NCI-H187 (cell line): ENCODE results near the gene IFI30.

Source experiments
- DNase-seq, 2 experiments: peaks; one replicate each; lab custom pipeline; 2025; lab: John Stamatoyannopoulos, UW

The IFI30 gene

DNA sequence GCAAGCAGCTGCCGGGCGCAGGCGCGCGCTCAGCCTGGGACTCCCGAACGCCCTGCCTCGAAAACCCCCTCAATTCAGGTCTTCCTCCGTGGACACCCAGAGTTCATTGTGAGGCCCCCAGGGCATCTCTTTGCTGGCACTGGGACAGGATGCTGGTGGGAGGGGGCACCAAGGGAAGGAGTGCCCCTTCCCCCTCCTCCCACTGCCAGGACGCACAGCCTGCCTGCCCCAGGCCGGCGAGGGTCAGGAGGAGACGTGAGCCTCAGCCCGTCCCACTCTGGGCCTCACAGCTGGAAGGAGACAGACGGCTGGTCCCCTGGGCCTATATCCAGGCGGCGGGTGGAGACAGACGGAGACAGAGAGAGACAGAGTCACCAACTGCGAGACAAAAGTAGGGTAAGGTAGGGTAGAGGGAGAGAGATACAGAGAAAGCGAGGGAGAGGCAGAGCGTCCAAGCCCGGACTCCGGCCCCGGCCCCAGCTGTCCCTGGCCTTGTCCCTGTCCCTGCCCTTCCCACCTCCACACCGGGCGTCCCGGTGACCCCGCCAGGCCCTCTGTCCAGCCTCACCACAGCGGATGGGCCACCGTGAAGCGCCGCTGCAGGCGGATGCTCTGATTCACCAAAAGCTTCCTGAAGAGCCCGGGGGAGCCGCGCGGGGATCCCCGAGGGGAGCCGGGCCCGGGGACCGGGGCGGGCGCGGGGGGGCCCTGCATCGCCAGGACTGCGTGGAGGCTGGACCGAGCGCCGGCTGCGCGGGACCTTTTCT, 52.3 kb downstream of the IFI30 start, which contains the start of gene PDE4C:
Gene PDE4C (minus strand): TSS at position 737 of the 767 bp plus-strand sequence. CDS start 23 bp downstream, at position 714.
- DNase-seq, result no peak

DNA sequence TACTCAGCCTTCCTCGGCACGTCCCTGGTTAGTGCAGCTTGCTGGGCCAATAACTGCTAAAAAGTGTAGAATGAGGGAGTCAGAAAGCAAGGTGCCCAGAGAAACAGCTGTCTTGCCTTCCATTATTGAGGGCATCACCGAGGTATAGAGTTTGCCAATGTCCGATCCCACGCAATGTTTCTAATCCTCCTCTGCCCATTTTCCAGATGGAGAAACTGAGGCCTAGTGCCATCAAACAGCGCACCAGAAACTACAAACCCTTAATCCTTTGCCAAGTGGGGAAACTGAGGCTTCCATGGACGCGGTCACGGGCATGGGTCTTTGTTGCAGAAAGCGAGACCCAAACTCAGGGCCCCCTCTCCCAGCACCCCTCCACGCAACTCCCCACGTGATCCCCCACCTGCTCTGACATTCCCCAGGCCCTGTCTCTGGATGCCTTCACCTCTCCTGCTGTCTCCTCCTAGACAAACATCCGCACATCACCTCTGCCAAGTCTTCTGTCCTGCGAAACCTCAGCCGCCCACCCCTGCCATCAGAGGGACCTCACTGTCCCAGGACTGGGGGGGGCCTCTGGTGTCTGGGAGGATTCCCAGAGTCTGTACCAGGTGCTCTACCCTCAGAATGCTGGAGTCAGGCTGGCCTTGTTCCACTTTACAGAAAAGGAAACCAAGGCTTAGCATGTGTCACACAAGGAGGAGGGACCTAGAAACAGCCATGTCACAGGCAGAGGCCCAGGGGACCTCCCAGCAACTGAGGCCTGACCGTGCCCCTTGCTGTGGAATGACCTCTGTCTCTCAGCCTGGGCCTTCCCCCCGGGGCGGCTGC, 53.6 kb downstream of the IFI30 start:
- DNase-seq, result no peak
